ENCODE data around the gene LDB3.

DNA sequence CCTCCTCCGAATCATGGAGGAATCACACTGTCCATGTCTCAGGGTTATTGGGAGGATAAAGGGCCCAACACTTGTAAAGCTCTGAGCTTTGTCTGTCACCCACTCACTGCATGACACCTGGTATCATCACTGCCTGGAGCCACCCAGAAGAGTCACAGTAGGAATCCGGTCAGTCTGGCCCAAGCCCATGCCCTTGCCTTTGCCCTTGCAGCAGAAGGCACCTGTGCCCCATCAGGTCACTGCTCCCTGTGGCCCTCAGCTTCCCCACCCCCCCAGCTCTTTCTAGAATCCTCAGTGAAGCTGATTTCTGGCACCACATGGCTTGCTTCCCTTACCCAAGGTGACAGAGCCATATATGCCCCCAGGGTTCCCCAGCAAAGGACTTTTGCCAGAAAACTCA is 14.4 kb downstream of the LDB3 start:
- TF ChIP-seq, protein P1, sequence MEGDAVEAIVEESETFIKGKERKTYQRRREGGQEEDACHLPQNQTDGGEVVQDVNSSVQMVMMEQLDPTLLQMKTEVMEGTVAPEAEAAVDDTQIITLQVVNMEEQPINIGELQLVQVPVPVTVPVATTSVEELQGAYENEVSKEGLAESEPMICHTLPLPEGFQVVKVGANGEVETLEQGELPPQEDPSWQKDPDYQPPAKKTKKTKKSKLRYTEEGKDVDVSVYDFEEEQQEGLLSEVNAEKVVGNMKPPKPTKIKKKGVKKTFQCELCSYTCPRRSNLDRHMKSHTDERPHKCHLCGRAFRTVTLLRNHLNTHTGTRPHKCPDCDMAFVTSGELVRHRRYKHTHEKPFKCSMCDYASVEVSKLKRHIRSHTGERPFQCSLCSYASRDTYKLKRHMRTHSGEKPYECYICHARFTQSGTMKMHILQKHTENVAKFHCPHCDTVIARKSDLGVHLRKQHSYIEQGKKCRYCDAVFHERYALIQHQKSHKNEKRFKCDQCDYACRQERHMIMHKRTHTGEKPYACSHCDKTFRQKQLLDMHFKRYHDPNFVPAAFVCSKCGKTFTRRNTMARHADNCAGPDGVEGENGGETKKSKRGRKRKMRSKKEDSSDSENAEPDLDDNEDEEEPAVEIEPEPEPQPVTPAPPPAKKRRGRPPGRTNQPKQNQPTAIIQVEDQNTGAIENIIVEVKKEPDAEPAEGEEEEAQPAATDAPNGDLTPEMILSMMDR (IDR thresholded peaks at IDR 0.05; ENCODE audit: borderline replicate concordance, extremely low read depth, low read length, poor library complexity, severe bottlenecking) = no peak
- no peak for TF ChIP-seq EZH2 (IDR thresholded peaks at IDR 0.05; ENCODE audit: borderline replicate concordance, low read depth, low read length, severe bottlenecking)
